IPS-15b (cell line): ENCODE results near the gene PRDM16.

Experiments
- H3K27me3 ChIP-seq: one replicate; pipeline ENCODE4 v1.6.1; 2013; ENCODE audit warnings: low read length; ENCODE audit not compliant: control insufficient read depth, insufficient read depth
- H3K36me3 ChIP-seq: one replicate; pipeline ENCODE4 v1.6.1; 2013; ENCODE audit warnings: low read length; ENCODE audit not compliant: control insufficient read depth, insufficient read depth
- H3K4me1 ChIP-seq: one replicate; pipeline ENCODE4 v1.6.1; 2013; ENCODE audit warnings: mild to moderate bottlenecking, low read length; ENCODE audit not compliant: control insufficient read depth, insufficient read depth
- H3K4me3 ChIP-seq: one replicate; pipeline ENCODE4 v1.5.1; 2013; ENCODE audit warnings: low read depth, low read length
- H3K9ac ChIP-seq: one replicate; pipeline ENCODE4 v1.6.1; 2013; ENCODE audit warnings: low read depth, mild to moderate bottlenecking, low read length
- H3K9me3 ChIP-seq: one replicate; pipeline ENCODE4 v1.6.1; 2013; ENCODE audit warnings: mild to moderate bottlenecking, low read length; ENCODE audit not compliant: control insufficient read depth, insufficient read depth

The PRDM16 gene

DNA sequence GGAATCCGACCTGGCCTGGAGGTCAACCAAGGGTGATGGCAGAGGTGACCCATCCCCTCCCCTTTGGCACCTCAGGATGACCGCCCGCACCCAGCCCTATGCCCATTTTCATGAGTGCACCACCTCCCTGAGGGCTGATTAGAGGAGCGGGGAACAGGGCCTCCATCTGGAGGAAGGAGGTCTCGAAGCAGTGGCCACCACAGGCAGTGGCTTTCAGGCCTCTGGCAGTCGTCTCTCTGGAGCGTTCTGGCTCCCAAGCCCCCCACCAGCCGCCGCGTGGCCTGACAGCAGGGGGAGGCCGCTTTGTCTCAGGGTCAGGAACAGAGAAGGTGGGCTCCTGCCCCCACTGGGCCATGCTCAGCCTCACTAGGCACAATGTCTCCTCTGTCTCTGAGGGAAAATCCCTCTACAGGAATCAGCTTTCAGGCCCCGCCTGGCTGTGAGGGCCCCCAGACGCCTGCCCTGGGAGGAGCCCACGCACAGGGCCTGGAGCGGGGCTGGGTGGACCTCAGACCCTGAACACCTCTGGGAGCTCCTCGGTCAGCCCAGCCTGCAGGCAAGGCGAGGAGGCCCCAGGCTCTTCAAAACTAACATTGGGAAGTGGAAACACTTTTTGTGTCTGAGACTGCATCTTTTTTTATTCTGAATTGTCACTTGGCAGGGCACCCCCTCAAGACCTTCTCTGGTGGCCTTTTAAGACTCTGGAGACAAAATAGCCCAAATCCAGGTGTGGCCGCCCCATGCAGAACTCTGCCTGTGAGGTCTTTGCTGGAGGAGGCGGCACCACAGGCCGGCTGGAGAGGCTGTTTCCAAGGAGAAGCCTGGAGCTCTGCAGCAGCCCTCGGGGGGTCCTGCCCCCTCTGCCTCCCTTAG lies 257.7 kb downstream of the PRDM16 start:
- no peak overlapping the region for H3K9ac ChIP-seq
- H3K36me3 ChIP-seq, result no peaks in the 10 kb centered on the region
- H3K27me3 ChIP-seq, result no peaks in the 10 kb centered on the region
- H3K4me3 ChIP-seq, result no peak overlapping the region
- no peaks in the 10 kb centered on the region for H3K9me3 ChIP-seq
- H3K4me1 ChIP-seq, result no peaks in the 10 kb centered on the region

DNA sequence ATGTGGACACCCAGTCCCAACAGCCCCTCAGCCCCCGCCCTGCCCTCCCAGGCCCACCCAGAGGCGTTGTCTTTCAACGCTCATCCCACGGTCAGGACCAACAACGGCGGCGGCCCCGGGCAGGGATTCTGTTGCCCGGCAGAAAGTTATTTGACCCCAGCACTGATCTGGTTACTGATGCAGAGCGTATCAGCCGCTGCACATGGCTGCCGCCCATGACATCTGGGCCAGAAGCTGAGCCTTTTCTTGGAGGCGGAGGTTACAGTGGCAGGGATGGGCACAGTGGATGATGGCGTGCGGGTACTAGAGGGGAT lies 258.3 kb downstream of the PRDM16 start:
- no peaks in the 10 kb centered on the region for H3K27me3 ChIP-seq
- H3K36me3 ChIP-seq, result no peaks in the 10 kb centered on the region
- H3K4me1 ChIP-seq, result no peaks in the 10 kb centered on the region
- H3K9ac ChIP-seq, result no peak overlapping the region
- H3K9me3 ChIP-seq, result no peaks in the 10 kb centered on the region
- H3K4me3 ChIP-seq, result no peak overlapping the region

DNA sequence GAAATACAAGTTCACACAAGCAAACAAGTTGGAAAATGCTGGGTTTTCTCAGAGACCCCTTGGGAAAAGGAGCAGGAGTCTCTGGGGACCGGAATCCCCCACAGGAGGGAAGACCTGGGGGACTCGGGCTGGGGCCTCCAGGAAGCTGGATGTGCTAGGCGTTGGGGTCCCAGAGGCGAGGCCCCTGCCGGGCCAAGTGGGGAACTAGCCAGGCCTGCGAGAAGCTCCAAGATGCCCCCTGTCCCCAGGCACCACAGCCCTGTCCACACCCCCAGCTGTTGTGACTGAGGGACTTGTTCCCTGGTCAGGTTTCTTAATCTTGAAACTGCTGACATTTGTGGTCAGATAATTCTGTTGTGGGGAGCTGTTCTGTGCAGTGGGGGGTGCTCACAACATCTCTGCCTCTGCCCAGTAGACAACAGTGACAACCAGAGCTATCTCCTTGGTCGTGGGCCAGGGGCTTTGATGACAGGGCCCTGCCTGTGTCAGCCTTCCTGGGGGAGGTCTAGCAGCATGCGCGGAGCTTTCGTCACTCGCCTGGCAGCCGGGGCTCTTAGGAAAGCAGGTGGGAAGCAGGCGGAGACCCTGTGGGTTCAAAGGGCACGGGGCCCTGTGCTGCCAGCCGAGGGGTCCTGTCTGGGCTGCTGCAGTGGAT lies 259.1 kb downstream of the PRDM16 start:
- no peaks in the 10 kb centered on the region for H3K4me1 ChIP-seq
- H3K9me3 ChIP-seq, result no peaks in the 10 kb centered on the region
- no peaks in the 10 kb centered on the region for H3K27me3 ChIP-seq
- H3K9ac ChIP-seq, result no peak overlapping the region
- H3K36me3 ChIP-seq, result no peaks in the 10 kb centered on the region
- no peak overlapping the region for H3K4me3 ChIP-seq

DNA sequence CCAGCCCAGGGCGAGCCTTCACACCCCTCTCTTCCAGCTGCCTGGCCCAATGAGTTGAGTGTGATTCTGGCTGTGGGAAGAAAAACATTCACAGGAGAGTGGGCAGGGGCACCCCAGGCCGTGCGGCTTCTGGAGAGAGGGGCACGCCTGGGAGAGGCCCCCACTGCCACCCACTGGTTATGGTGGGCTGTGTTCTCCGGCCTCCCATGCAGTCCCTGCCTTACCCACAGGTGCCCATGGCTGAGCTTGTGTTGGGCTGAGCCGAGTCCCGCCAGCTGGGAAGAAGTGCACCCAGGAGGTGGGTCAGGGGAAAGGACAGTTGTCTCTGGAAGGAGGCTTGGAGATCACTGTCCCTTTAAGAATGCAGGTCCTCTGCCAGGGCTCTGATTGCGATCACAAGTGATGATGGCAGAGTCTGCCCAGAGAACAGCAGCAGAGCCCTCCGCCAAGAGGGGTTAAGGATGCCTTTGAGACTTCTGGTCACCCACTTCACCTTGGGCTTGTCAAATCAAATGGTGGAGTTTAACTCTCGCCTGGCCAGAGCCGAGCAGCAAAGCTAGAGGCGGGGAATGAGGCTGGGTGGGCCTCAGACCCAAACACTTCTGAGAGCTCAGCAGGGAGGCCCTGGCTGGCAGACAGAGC lies 260.8 kb downstream of the PRDM16 start:
- Histone ChIP-seq H3K27me3 (no peaks in the 10 kb centered on the region), H3K9me3 (no peaks in the 10 kb centered on the region), H3K36me3 (no peaks in the 10 kb centered on the region), H3K4me3 (no peak overlapping the region), H3K4me1 (no peaks in the 10 kb centered on the region), H3K9ac (no peak overlapping the region)

DNA sequence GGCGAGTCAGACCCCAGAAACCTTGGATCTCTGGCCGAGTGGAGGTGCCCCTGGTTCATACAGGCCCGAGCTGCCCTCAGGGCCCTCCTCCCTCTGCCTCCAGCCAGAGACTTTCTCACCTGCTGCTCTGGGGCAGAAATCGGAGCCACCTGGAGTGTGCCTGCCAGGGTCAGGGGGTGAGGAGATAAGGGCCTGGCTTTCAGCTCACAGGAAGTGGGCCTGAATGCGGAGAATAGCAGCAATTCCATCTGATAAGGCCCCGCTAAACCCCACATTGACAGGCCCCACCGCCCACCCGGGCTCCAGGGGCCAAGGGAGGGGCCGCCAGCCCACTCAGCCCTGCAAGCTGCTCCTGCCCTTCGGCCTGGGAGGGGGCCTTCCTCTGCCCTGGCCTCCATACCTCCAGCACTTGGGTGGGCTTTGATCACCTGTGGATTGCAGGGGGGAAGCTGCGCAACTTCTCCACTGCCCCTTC lies 261.8 kb downstream of the PRDM16 start:
- H3K9ac ChIP-seq, result no peak overlapping the region
- H3K4me3 ChIP-seq, result no peak overlapping the region
- H3K36me3 ChIP-seq, result no peaks in the 10 kb centered on the region
- no peaks in the 10 kb centered on the region for H3K4me1 ChIP-seq
- no peaks in the 10 kb centered on the region for H3K9me3 ChIP-seq
- H3K27me3 ChIP-seq, result no peaks in the 10 kb centered on the region

DNA sequence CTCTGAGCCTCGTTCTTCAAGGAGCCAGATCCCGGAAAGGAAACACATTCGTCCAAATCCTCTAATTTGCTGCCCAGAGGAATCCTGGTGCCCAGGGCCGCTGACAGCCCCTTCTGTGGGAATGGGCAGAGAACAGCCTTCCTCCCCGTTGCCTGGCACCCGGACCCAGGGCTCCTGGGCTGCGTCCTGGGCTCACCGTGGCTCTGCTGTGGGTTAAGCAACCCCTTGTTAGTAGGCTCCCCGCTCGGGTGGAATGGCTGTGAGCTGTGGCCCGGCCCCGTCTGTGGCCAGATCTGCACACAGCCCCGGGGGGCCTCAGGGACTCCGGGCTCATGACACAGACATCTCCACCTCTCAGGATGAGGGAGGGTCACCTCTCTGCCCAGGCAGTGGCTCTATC lies 262.6 kb downstream of the PRDM16 start:
- Histone ChIP-seq H3K36me3 (no peaks in the 10 kb centered on the region), H3K4me1 (no peaks in the 10 kb centered on the region), H3K9me3 (peaks cover 5% of the 10 kb centered on the region), H3K27me3 (no peaks in the 10 kb centered on the region), H3K9ac (no peak overlapping the region), H3K4me3 (no peak overlapping the region)

DNA sequence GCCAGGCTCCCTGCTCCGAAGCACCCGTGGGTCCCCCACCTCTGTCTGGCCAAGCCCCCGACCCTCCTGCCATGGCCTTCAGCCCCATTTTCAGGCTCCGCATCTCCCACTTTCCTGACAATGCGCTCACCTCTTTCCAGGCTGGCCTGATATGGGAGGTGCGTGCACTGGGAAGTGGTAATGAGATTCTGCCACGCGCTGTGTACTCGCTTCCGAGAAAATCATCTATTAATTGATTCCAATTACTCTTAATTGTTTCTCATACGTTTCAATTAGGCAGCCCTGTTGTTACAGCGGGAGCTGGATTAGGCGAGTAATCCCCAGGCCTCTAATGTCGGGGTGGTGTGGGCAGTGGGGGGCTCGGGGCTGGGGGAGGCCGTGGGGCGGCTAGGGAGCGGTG lies 263.0 kb downstream of the PRDM16 start:
- H3K9ac ChIP-seq, result no peak overlapping the region
- H3K9me3 ChIP-seq, result peaks cover 5% of the 10 kb centered on the region
- no peak overlapping the region for H3K4me3 ChIP-seq
- no peaks in the 10 kb centered on the region for H3K4me1 ChIP-seq
- no peaks in the 10 kb centered on the region for H3K36me3 ChIP-seq
- no peaks in the 10 kb centered on the region for H3K27me3 ChIP-seq

DNA sequence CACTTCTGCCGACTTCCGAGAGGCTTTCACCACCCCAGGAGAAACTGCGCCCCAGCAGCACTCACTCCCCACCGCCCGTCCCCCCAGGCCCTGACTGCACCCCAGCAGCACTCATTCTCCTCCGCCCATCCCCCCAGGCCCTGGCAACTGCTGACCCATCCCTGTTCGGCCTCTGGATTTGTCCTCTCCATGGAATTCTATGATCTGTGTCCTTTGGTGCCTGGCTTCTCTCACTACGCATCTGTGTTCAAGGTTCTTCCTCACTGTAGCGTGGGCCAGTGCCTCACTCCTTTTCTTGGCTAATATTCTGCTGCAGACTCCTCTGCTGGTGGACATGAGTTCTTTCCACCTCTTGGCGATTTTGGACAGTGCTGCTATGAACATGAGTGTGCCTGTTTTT lies 263.7 kb downstream of the PRDM16 start:
- Histone ChIP-seq H3K27me3 (no peaks in the 10 kb centered on the region), H3K4me3 (no peak overlapping the region)

DNA sequence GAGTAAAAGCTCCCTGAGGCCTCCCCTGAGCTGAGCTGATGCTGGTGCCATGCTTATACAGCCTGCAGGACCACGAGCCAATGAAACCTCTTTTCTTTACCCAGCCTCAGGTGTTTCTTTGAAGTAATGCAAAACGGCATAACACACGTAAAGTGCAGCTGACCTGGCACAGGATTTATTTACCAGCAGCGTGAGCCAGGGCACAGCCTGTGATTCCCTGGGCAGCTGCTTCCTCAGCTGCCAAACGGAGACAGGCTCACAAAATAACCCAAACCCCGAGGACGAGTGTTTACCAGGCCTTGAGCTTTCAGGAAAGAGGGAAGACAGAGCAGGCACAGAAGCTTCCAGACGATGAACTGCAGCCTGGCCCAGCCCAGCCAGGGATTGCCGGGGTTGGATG lies 264.9 kb downstream of the PRDM16 start:
- H3K4me3 ChIP-seq, result no peak overlapping the region
- H3K27me3 ChIP-seq, result no peaks in the 10 kb centered on the region
- H3K36me3 ChIP-seq, result no peaks in the 10 kb centered on the region
- H3K9ac ChIP-seq, result no peak overlapping the region
- peaks cover 5% of the 10 kb centered on the region for H3K9me3 ChIP-seq
- H3K4me1 ChIP-seq, result no peaks in the 10 kb centered on the region

More for the DNA sequence above, 263.7 kb downstream of the PRDM16 start:
- Histone ChIP-seq H3K36me3 (no peaks in the 10 kb centered on the region), H3K9ac (no peak overlapping the region), H3K9me3 (peaks cover 5% of the 10 kb centered on the region), H3K4me1 (no peaks in the 10 kb centered on the region)

DNA sequence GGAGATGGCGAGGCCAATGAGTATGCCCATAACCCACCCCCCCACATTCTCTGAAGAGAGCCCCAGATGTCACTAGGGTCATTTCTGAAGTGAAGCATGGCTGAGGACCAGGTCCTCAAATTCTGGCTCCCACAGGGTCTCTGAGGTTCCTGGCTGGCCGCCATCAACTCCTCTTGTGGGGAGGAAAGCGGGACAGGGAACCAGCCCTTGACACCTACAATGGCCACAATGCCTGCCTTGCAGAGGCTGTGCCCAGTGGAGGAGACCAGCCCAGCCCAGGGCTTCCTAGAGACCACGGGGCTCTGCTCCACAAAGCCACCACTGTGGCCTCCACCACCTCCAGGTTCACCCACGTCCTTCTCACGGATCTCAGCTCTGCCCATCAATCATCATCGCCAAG lies 265.4 kb downstream of the PRDM16 start:
- no peak overlapping the region for H3K4me3 ChIP-seq
- H3K4me1 ChIP-seq, result no peaks in the 10 kb centered on the region
- H3K9me3 ChIP-seq, result peaks cover 5% of the 10 kb centered on the region
- no peaks in the 10 kb centered on the region for H3K27me3 ChIP-seq
- H3K36me3 ChIP-seq, result no peaks in the 10 kb centered on the region
- H3K9ac ChIP-seq, result no peak overlapping the region

DNA sequence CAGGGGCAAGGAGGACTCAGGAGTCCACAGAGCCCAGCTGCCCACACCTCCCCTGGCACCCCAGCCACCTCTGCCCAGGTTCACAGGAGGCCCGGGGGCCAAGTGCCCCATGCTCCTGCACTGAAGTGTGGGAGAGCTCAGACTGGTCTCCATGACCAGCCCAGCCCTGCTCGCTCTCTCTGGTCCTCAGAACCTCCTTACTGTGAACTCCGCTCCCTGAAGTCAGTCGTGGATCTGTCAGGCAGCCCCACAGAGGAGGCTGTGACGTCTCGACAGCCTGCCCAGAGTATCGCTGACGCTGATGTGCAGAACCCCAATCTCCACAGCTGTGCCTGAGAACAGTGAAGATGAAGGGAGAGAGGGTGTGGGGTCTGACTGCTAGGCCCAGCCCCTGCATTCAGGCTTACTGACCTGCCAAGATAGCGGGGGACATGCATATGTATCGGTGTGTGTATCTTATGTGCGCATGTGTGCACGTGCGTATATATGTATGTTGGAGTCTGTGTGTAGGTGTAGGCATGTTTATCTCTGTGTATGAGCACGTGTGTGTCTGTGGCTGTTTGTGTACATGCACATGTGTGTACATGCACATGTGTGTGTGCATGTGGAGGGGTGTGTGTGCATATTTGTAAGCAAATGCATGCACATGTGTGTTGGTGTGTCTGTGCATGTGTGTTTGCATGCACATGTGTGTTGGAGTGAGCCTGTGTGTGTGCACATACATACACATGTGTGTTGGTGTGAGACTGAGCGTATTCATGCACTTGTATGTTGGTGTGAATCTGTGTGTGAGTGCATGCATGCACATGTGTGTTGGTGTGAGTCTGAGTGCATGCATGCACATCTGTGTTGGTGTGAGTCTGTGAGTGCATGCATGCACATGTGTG lies 267.0 kb downstream of the PRDM16 start:
- no peaks in the 10 kb centered on the region for H3K36me3 ChIP-seq

More for the DNA sequence above, 267.0 kb downstream of the PRDM16 start:
- H3K9ac ChIP-seq, result no peak overlapping the region
- no peak overlapping the region for H3K4me3 ChIP-seq
- H3K9me3 ChIP-seq, result peaks cover 5% of the 10 kb centered on the region
- H3K4me1 ChIP-seq, result no peaks in the 10 kb centered on the region
- H3K27me3 ChIP-seq, result no peaks in the 10 kb centered on the region
